GM18870 (cell line): ENCODE data around the gene XPC.

ENCODE experiments used
- ATAC-seq: cut with Tn5 transposase; IDR thresholded peaks from one replicate; pipeline ENCODE4 v1.9.1; 2021; ENCODE audit warnings: moderate library complexity; ENCODE audit not compliant: unreplicated experiment

Gene XPC

DNA sequence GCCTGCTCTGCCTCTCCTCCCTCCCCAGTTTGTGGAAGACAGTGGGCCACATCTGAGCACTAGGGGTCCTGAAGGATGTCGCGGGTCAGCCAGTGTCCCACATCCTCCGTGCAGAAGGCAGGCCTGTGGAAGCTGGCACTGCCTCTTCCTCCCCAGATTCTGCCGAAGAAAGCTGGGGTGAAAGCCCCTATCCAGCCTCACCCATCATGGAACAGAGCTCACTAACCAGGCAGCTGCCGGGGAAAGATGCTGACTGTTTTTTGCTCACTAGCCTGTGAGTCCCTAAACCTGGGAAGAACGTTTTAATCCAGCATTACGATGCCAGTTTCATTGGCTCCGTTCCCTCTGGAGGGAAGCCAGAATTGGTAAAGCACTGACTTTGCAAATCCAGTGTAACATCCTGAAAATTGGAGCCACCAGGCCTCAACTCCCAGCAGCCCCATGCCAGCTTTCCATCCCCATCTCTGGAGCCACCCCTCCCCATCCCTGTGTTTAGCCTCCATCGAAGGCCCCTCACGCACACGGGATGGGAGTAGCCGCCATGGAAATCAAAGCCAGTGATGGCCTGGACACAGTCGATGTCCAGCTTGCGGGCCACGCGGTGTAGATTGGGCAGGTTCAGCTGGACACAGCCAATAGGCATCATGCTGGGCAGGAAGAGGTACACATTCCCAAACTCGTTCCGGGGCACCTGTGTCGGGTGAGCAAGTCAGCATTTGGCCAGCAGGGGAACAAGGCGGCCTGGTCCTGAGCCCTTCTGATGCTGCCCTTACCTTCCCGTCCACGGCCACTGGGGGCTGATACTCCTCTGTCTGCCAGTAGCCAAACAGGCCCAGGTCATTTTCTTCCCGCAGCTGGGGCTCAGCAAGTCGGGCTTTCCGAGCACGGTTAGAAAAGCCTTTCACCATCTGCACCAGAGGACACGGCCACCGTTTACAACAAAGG, 30.1 kb downstream of the XPC start:
- ATAC-seq = no peak

DNA sequence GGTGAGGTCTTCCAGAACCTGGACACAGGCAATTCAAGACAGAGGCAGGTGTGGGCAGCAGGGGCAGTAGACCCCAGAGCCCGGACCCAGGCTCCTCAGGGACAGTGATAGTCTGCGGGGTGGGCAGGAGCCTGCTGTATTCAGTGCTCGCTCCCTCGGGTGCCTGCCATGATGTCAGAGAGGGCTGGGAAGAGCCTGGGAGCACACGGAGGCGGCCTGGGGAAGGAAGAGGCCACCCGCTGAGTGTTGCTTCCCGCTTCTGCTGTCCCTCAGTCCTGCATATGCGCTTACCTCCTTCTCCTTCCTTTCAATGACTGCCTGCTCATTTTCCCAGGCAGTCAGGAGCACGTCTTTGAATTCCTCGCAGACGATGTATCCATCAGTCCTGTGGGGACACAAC, 30.8 kb downstream of the XPC start:
- ATAC-seq = no peak

DNA sequence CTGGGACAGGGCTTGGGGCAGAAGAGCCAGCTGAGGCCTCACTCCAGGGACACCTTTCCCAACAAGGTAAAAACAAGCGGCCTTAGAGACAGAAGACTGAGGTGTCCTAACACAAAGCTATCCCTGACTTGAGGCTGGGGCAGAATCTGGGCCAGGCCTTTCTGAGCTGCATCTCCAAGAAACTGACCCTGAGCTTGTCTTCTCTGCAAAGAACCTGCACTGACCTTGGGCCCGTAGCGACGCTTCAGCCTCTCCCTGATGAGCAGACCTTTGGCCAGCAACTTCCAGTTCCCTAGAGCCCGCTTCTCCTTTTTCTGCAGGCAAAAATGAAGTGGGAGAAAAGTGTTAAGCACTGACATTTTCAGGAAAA, 31.4 kb downstream of the XPC start:
- no peak for ATAC-seq

GRCh38 chr3:14146381-14147065, 31.9 kb downstream of the XPC start:
- no peak for ATAC-seq

GRCh38 chr3:14145670-14146380, 32.6 kb downstream of the XPC start:
- no peak for ATAC-seq

DNA sequence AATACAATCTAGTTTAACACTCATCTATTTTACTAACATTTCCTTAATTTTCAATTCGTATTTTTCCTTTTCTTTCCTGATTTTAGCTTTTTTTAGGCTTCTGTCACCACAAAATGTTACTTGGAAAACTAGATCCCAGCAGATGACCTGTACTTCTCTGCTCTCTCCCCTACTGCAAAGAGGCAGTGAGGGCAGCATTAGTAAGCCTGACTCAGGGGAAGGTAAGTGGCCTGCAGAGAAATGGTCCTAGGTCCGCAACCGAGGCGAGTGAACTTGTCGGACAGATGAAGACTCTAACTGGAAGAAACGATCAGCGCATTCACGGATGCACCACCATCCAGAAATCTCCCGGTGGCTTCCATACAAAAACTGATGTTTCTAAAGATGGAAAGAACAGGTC, 33.2 kb downstream of the XPC start:
- ATAC-seq = no peak

DNA sequence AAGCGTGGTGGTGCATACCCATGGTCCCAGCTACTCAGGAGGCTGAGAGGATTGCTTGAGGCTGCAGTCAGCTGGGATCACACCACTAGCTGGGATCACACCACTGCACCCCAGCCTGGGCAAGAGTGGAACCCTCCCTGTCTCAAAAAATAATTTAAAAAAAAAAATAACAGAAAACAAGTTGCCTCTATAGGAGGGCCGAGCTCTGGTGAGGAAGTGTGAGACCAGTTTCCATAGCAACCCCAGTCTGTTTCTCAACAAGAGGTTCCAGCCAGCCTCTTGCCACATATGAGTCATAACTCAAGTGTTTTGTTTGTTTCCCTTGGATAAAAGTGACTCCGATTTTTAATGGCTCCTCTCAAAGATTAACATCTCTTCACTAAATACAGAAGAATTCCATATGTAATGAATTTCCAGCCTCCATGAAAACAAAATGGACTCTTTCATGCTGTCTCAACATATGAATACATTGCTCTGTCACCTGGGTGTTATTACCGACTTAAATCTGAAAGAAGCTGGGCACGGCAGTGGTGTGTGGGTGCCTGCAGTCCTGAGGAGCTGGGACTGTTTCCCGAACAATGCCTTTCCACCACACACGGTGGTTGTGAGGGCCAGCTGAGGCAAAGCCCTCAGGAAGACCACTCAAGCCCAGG, 33.9 kb downstream of the XPC start:
- ATAC-seq = peak; percentile 96

GRCh38 chr3:14143271-14144225, 34.9 kb downstream of the XPC start:
- no peak for ATAC-seq

DNA sequence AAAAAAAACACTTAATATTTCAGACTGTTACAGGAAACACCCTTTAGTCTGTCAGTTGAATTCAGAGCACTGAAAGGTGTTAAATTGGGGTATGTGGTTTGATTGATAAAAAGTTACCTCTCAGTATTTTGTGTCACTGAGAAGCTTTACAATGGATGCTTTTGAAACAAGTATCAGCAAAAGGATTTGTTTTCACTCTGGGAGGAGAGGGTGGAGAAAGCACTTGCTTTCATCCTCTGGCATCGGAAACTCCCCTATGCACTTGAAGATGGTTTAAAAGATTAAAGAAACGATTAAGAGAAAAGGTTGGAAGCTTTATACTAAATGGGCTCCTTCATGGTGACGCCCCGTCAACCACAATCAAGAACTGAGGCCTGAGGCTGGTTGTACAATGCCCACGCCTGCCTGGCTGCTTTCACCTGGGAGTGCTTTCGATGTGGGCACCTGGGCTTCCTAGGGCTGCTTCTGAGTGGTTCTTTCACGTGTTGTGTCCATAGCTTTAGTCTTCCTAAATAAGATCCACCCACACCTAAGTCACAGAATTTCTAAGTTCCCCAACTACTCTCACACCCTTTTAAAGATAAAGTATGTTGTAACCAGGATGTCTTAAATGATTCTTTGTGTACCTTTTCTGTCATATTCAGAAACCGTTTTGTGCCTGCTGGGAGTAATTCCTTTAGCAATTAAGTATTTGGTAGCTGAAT, 35.7 kb downstream of the XPC start:
- no peak for ATAC-seq

DNA sequence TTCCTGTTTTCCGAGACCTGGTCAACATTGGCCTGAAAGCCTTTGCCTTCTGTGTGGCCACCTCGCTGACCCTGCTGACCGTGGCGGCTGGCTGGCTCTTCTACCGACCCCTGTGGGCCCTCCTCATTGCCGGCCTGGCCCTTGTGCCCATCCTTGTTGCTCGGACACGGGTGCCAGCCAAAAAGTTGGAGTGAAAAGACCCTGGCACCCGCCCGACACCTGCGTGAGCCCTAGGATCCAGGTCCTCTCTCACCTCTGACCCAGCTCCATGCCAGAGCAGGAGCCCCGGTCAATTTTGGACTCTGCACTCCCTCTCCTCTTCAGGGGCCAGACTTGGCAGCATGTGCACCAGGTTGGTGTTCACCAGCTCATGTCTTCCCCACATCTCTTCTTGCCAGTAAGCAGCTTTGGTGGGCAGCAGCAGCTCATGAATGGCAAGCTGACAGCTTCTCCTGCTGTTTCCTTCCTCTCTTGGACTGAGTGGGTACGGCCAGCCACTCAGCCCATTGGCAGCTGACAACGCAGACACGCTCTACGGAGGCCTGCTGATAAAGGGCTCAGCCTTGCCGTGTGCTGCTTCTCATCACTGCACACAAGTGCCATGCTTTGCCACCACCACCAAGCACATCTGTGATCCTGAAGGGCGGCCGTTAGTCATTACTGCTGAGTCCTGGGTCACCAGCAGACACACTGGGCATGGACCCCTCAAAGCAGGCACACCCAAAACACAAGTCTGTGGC, 36.6 kb downstream of the XPC start:
- ATAC-seq = no peak

- no peak for ATAC-seq
Measured at GRCh38 chr3:14141144-14141543, 37.3 kb downstream of the XPC start.

GRCh38 chr3:14140668-14141067, 37.7 kb downstream of the XPC start:
- ATAC-seq = no peak

- ATAC-seq = no peak
Measured at GRCh38 chr3:14139771-14140170, 38.6 kb downstream of the XPC start.

GRCh38 chr3:14138878-14139655, 39.3 kb downstream of the XPC start:
- ATAC-seq = no peak

DNA sequence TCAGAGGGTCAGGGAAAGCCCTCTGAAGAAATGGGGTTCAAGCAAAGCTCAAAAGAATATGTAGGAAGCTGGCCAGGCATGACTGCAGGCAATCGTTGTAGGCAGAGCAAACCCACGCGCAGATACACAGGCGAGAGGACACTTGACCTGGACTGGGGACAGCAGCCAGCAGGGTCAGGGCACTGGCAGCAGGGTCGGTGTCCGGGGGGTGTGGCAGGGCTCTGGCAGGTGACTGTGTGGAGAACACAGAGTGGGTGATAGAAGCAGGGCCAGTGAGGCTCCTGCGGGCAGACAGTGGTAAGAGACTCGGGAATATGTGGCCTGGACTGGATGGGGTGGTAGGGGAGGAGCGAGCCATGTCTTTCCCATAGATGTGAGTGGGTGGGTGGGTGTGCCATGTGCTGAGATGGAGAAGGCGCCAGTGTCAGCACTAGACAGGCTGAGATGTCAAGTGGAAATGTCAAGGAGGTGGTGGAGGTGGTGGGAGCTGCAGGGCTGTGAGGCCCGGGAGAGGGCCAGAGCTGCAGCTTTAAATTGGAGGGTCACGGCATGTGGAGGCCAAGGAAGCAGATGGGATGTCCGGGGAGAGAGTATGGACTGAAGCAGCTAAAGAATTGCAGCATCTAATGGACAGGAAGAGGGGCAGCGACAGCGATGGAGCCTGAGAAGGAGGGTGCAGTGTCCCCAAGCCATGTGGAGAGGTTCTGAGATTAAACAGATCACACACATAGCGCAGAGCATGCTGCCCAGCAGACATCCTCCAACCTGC, 40.1 kb downstream of the XPC start:
- no peak for ATAC-seq

- ATAC-seq = no peak
Measured at GRCh38 chr3:14137445-14137844, 41.0 kb downstream of the XPC start.

- ATAC-seq = no peak
Measured at GRCh38 chr3:14137004-14137403, 41.4 kb downstream of the XPC start.
